Motor neuron (in vitro differentiated cells): ENCODE results near the gene INSM1. TPM values are rescaled to one million over a fixed set of nuclear protein-coding genes. Genes with fewer than 3 reads are reported as not detected.

ENCODE experiments used
- ATAC-seq, 8 experiments: fragments of 200-7000 bp; cut with Tn5 transposase; replicated peaks in 6 of 8; 2 replicates each; pipeline ENCODE4 v1.8.0; 2021; ENCODE audit warnings: mild to moderate bottlenecking in 8 of 8, moderate library complexity in 8 of 8
- H3K27ac ChIP-seq, 2 donors: fragments of 250-450 bp; sonication (Bioruptor Pico); 2 replicates each; pipeline ENCODE4 v1.9.0; 2021; ENCODE audit warnings: antibody characterized with exemption in 2 of 2, mild to moderate bottlenecking in 2 of 2, moderate library complexity in 1 of 2
- H3K4me1 ChIP-seq, 2 donors: fragments of 250-450 bp; sonication (Bioruptor Pico); replicated peaks in 1 of 2; 2 replicates each; pipeline ENCODE4 v1.6.1; 2021; ENCODE audit warnings: antibody characterized with exemption in 2 of 2, mild to moderate bottlenecking in 2 of 2, moderate library complexity in 1 of 2
- H3K4me3 ChIP-seq, 5 donors: fragments of 250-450 bp; sonication (Bioruptor Pico); 2 replicates each; pipeline ENCODE4 v1.9.0; 2021; ENCODE audit warnings: antibody characterized with exemption in 5 of 5, mild to moderate bottlenecking in 5 of 5, moderate library complexity in 4 of 5
- WGBS, 10 experiments: fragments of 450-650 bp; shearing (Covaris generic); methylation state at CpG; one replicate each; pipeline ENCODE4 v1.0.0; 2022; 5-methylcytosine and 5-hydroxymethylcytosine counted together
- in situ Hi-C, 9 experiments: fragments of 400-800 bp; cut with MboI; loops; one replicate each; pipeline ENCODE4 v1.15.0; 2021; ENCODE audit warnings: low sequenced_read_pairs in 9 of 9, low pct_unique_long_range_greater_than_20kb in 2 of 9; ENCODE audit not compliant: unreplicated experiment in 9 of 9
- total RNA-seq, 8 experiments: library from RNA; unstranded; fragments of 300-600 nt; gene quantifications; 2 replicates each; pipeline versions ENCODE4 v1.2.3 to v1.2.4, GENCODE V29; 2022

Gene INSM1
- total RNA-seq, 8 experiments from 2014 or later = 0.56 to 33.1 (median 4.8) TPM; not detected in 2

DNA sequence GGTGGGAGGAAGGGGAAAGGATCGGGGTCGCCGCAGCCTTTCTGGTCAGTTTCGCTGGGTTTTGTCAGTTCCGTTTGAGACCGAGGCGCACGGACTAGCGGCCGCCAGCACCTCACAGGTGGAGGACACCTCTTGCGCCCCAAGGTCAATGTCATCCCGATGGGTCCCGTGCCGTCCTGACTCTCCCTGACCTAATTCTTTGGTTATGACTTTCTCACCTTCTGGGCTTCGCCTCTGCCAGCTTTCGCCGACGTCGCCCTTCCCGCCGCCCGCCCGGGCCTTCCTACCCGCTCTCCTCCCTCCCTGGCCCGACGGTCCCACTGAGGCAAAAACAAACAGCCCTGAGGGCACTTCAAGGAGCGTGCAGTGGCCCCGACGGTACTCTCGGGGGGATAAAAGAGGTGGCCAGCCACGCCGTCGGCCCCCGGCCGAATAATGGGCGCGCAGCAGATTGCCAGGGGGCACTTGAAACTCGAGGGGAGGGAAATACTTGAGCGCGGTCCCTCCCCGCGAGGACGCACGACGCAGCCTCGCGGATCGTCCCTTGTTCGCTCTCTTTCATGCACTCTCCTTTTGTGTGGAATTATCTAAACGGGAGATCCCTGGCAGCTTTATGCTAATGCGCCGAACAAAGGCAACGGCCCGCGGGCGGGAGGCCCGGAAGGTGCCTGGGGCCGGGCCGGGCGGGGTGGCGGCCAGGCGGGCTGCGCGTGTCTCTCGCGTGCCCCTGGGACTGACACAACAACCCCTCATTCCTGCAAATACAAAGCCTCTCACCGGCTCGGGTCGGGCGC is 3.9 kb upstream of the INSM1 start:
- H3K4me1 ChIP-seq = peaks cover 14 to 15% of the 10 kb centered on the region in 2 donors
- in situ Hi-C loops = loop anchor here in 6 of 9 experiments (25.0 kb wide), 2 partner anchors 198 to 277 kb away; no protein-coding TSS in a partner anchor
- H3K4me3 ChIP-seq = peak overlapping the region; percentile 15 to 35 (median 26)
- ATAC-seq = peak; percentile 12 to 51 (median 34)
- 0 to 18% (median 0%) methylated on average over 1 to 9 of the region's 70 CpGs; no CpG with 5 or more reads in 7 of the 10 experiments for WGBS, 10 experiments
- H3K27ac ChIP-seq = peak overlapping the region; percentile 66 to 86

DNA sequence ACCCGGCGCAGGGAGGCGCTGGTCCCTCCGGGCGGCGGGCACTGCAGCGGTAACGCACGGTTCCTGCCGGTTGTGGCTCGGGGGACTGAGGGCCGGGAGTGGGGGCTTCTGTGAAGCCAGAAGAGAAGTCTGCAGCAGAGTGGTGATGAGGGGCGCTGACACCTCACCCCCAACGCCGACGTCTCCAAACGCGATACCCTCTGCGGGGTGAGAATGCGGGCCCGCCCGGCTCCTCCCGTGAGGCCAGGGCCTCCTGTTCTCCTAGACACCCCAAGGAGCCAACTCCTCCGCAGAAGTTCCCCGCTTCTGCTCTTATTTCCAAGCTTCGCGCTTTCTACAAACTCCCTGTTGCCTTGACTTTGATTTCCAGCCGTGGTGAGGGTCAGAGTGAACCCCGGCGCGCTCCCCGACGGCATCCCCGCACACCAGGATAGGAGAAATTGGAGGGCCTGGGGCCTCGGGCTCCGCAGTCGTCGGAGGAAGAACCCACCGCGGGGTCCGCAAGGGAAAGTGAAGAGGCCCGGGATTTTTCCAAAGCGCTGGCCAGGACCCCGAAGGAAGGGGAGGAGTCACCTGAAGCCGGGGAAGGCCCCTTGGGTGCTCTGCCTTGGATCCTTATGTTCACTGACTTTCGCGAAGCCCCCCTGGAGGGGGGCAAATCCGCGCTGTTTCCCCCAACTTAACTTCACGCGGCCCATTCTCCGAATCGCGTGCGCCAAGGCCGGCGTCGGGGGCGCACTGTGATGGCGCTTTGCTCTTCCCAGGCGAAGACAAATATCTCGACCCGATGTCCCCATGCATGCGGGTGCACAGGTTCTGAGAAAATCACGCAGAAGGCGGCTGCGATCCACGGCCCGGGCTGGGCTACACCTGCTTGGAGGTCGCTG is 3.1 kb upstream of the INSM1 start:
- peak overlapping the region; percentile 66 to 86 for H3K27ac ChIP-seq
- ATAC-seq = no peak
- H3K4me3 ChIP-seq = peak overlapping the region in 4 of 5 donors; percentile 20 to 35 (median 28)
- WGBS, 10 experiments = 0 to 10% (median 7%) methylated on average over 2 to 41 of the region's 70 CpGs; no CpG with 5 or more reads in 3 of the 10 experiments
- H3K4me1 ChIP-seq = peaks cover 14 to 15% of the 10 kb centered on the region in 2 donors
- in situ Hi-C loops = loop anchor here in 6 of 9 experiments (25.0 kb wide), 2 partner anchors 197 to 278 kb away; no protein-coding TSS in a partner anchor

GRCh38 chr20:20365480-20366161 is 2.3 kb upstream of the INSM1 start:
- H3K27ac ChIP-seq = peak overlapping the region in 1 of 2 donors; percentile 86
- peak in 1 of 8 experiments; percentile 38 for ATAC-seq

DNA sequence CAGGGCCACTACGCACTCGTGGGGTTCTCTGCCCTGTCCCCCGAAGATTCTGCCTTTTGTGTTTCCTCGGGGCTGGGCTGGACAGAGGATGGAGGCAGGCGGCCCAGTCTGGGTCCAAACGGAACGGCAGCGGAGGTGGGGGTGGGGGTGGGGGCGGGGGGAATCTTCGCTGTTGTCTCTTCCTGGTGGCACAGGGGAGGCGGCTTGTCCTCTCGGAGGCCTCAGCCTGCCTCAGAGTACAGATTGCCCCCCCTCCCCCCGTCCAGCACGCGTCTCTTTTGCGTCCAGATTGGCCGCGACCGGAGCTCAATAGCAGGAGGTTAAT is 1.4 kb upstream of the INSM1 start:
- H3K4me1 ChIP-seq = peaks cover 14 to 19% of the 10 kb centered on the region in 2 donors

More at GRCh38 chr20:20365480-20366161, 2.3 kb upstream of the INSM1 start:
- Histone ChIP-seq H3K4me3 (peak overlapping the region in 4 of 5 donors; percentile 20 to 35 (median 28)), H3K4me1 (peaks cover 14 to 15% of the 10 kb centered on the region in 2 donors)
- 0 to 23% (median 12%) methylated on average over 2 to 18 of the region's 18 CpGs for WGBS, 10 experiments
- in situ Hi-C loops = loop anchor here in 6 of 9 experiments (25.0 kb wide), 2 partner anchors 197 to 278 kb away; no protein-coding TSS in a partner anchor

GRCh38 chr20:20366876-20367574 is 879 bp upstream of the INSM1 start:
- peak overlapping the region; percentile 51 to 82 (median 59) for H3K4me3 ChIP-seq
- WGBS, 10 experiments = 0 to 7% (median 0%) methylated on average over 1 to 6 of the region's 63 CpGs; no CpG with 5 or more reads in 5 of the 10 experiments
- H3K4me1 ChIP-seq = peaks cover 18 to 19% of the 10 kb centered on the region in 2 donors
- H3K27ac ChIP-seq = peak overlapping the region; percentile 68 to 81
- in situ Hi-C loops = loop anchor here in 6 of 9 experiments (25.0 kb wide), 2 partner anchors 195 to 280 kb away; no protein-coding TSS in a partner anchor
- ATAC-seq = peak in 5 of 8 experiments; percentile 1 to 19 (median 18)

More for the DNA sequence above, 1.4 kb upstream of the INSM1 start:
- no peak for ATAC-seq
- Histone ChIP-seq H3K27ac (peak overlapping the region; percentile 68 to 81), H3K4me3 (peak overlapping the region; percentile 51 to 82 (median 59))
- in situ Hi-C loops = loop anchor here in 6 of 9 experiments (25.0 kb wide), 2 partner anchors 196 to 279 kb away; no protein-coding TSS in a partner anchor
- 0 to 48% (median 9%) methylated on average over 2 to 6 of the region's 19 CpGs; no CpG with 5 or more reads in 6 of the 10 experiments for WGBS, 10 experiments

GRCh38 chr20:20368418-20369249 is 730 bp downstream of the INSM1 start:
- peak in 6 of 8 experiments; percentile 1 to 31 (median 6) for ATAC-seq
- in situ Hi-C loops = loop anchor here in 6 of 9 experiments (25.0 kb wide), 2 partner anchors 194 to 281 kb away; no protein-coding TSS in a partner anchor

GRCh38 chr20:20369250-20370093 is 1.6 kb downstream of the INSM1 start:
- Histone ChIP-seq H3K4me3 (peak overlapping the region; percentile 51 to 82 (median 59)), H3K4me1 (peaks cover 9 to 16% of the 10 kb centered on the region in 2 donors), H3K27ac (peak overlapping the region; percentile 68 to 81)
- peak in 5 of 8 experiments; percentile 11 to 25 (median 18) for ATAC-seq
- 0 to 63% (median 5%) methylated on average over 1 to 10 of the region's 86 CpGs; no CpG with 5 or more reads in 7 of the 10 experiments for WGBS, 10 experiments
- in situ Hi-C loops = loop anchor here in 6 of 9 experiments (25.0 kb wide), 2 partner anchors 193 to 282 kb away; no protein-coding TSS in a partner anchor

More at GRCh38 chr20:20368418-20369249, 730 bp downstream of the INSM1 start:
- Histone ChIP-seq H3K4me1 (peaks cover 14 to 16% of the 10 kb centered on the region in 2 donors), H3K4me3 (peak overlapping the region; percentile 51 to 82 (median 59)), H3K27ac (peak overlapping the region; percentile 68 to 81)
- 0 to 5% methylated on average over 13 to 26 of the region's 130 CpGs; no CpG with 5 or more reads in 8 of the 10 experiments for WGBS, 10 experiments

- 0 to 100% (median 20%) methylated on average over 1 to 10 of the region's 10 CpGs; no CpG with 5 or more reads in 1 of the 10 experiments for WGBS, 10 experiments
- peak in 4 of 8 experiments; percentile 1 to 8 (median 2) for ATAC-seq
These were observed 2.2 kb downstream of the INSM1 start for GRCh38 chr20:20370094-20370575.

GRCh38 chr20:20371083-20371482 is 3.2 kb downstream of the INSM1 start:
- no peak for ATAC-seq
- in situ Hi-C loops = loop anchor here in 6 of 9 experiments (25.0 kb wide), 2 partner anchors 191 to 284 kb away; no protein-coding TSS in a partner anchor
- 0 to 100% (median 22%) methylated on average over 1 to 7 of the region's 7 CpGs; no CpG with 5 or more reads in 2 of the 10 experiments for WGBS, 10 experiments
- Histone ChIP-seq H3K4me1 (peaks cover 9 to 16% of the 10 kb centered on the region in 2 donors), H3K4me3 (peak overlapping the region; percentile 51 to 82 (median 59)), H3K27ac (no peak overlapping the region)

More at GRCh38 chr20:20370094-20370575, 2.2 kb downstream of the INSM1 start:
- Histone ChIP-seq H3K27ac (no peak overlapping the region), H3K4me1 (peaks cover 9 to 16% of the 10 kb centered on the region in 2 donors), H3K4me3 (peak overlapping the region; percentile 51 to 82 (median 59))
- in situ Hi-C loops = loop anchor here in 6 of 9 experiments (25.0 kb wide), 2 partner anchors 192 to 283 kb away; no protein-coding TSS in a partner anchor
